EH (cell line): ENCODE data around the gene DPP9.

ENCODE experiments used
- DNase-seq: peaks from one replicate; pipeline ENCODE4 v3.0.0-alpha.2; 2015; ENCODE audit warnings: low read depth

DPP9 gene

DNA sequence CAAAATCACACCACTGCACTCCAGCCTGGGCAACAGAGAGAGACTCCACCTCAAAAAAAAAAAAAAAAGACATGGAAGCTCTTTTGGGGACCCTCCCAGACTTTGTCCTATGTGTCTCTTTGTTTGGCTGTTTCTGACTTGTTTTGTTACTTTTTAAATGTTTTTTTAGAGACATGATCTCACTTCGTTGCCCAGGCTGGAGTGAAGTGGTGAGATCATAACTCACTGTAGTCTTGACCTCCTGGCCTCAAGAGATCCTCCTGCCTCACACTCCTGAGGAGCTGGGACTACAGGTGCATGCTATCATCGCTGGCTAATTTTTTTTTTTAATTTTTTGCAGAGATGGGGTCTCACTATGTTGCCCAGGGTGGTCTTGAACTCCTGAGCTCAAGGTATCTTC, 16.4 kb upstream of the DPP9 start:
- DNase-seq = no peak

DNA sequence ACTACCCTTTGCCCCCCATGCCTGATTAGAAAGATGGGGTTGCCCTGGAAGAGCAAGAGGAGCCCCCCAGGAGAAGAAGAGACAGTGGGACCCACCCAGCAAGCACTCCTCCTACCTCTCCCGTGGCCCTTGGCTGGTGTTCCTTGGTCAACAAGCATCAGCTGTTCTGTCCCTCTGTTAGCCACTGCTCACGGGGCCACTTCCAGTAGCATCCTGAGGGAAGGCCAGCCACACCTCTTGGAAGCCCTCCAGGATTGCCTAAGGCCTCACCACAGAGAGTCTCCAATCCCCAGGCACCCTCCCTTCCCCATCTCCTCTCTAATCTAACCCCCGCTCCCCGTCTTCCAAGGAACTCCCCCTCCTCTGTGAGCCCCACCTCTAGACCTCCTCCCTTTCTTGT, 15.1 kb upstream of the DPP9 start:
- DNase-seq = peak; percentile 24

DNA sequence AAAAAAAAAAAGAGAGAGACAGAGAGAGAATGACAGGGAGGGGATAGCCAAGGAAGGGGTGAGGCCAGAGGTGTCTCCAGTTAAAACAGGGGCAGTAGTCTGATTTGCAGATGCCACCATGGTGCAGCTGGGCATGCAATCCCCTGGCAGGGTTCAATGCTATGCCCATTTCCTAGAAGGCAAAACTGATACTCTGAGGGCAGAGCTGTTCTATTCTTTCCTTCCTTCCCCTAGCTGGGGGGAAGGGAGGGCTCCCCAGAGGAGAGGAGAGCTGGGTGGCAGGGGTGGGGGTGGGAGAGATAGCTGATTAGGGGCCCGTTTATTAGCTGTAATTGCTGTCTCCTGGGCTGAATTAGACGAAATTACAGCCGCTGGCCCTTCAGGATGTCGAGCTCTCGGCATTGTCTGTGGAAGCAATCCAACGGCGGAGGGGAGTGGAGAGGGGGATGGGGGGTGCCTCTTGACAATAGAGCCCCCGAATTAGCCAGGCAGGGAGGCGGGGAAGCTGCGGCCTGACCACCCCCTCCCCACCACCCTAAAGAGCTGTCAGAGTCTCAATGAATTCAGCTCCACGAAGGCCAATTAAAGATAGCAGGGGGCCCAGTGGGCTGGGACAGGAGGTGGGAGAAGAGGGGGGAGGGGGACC, 14.4 kb upstream of the DPP9 start:
- no peak for DNase-seq

DNA sequence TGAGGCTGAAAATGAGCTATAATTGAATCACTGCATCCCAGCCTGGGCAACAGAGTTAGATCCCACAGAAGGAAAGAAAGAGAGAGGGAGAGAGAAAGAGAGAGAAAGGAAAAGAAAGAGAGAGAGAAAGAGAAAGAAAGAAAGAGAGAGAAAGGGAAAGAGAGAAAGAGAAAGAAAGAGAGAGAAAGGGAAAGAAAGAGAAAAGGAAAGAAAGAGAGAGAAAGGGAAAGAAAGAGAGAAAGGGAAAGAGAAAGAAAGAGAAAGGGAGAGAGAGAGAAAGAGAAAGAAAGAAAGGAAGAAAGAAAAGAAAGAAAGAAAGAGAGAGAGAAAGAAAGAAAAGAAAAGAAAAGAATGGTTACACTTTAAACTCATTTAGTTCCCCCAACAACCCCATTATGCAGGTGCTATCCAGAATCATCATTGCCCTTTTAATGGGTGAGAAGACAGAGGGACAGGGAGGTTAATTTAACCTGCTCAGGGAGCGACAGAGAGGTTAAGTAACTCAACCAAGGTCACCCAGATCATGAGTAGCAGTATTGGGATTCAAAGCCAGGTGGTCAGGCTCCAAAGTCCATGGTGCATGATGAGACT, 10.2 kb upstream of the DPP9 start:
- no peak for DNase-seq

DNA sequence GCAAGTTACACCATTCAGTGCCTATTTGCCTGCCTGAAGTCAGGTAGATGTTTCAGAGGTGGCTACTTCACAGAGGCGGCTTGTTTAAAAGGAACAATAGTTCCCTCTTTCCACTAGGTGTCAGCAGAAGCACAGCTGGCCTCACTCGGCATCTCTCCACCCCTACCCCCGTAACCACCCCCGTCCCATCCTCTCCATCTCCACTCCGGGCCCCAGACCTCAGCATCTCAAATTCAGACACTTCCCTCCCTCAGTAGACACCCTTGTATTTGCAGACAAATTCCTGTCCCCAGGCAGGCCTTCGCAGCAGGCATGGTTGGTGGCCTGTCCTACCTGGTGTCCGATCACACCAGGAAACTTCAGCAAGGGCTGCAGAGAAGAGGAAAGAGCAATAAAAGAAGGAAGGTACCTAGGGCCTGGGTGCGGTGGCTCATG, 9.1 kb upstream of the DPP9 start:
- DNase-seq = peak; percentile 72

DNA sequence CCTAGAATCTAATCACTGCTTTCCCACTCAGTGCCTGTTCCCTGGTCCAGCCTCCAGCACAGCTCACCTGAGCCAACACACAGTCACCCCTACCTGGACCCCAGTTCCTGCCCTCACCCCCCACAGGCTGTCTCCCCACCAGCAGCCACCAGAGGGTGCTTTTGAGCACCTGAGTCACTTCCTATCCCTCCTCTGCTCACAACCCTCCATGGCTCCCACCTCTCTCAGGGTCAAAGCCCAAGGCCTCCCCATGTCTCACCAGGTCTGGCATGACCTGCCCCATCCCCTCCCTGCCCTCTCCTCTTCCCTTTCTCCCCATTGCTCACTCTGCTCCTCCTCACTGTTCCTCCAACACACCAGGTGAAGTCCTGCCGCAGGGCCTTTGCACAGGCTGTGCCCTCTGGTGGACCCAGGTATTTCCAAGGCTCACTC, 7.1 kb upstream of the DPP9 start:
- DNase-seq = peak; percentile 29

DNA sequence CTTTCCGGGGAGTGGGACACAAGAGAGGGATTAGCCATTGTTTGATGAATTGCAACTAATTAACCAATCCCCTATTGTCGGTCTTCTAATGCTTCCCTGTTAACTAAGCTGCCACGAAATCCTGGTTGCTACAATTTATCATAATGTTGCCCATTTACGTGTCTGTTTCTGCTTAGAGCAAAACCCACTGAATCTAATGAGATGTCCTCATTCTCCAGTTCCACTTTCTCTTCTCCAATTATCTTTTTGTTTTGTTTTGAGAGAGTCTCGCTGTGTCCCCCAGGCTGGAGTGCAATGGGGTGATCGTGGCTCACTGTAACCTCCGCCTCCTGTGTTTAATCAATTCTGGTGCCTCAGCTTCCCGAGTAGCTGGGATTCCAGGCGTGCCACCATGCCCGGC, 5.2 kb upstream of the DPP9 start:
- no peak for DNase-seq

DNA sequence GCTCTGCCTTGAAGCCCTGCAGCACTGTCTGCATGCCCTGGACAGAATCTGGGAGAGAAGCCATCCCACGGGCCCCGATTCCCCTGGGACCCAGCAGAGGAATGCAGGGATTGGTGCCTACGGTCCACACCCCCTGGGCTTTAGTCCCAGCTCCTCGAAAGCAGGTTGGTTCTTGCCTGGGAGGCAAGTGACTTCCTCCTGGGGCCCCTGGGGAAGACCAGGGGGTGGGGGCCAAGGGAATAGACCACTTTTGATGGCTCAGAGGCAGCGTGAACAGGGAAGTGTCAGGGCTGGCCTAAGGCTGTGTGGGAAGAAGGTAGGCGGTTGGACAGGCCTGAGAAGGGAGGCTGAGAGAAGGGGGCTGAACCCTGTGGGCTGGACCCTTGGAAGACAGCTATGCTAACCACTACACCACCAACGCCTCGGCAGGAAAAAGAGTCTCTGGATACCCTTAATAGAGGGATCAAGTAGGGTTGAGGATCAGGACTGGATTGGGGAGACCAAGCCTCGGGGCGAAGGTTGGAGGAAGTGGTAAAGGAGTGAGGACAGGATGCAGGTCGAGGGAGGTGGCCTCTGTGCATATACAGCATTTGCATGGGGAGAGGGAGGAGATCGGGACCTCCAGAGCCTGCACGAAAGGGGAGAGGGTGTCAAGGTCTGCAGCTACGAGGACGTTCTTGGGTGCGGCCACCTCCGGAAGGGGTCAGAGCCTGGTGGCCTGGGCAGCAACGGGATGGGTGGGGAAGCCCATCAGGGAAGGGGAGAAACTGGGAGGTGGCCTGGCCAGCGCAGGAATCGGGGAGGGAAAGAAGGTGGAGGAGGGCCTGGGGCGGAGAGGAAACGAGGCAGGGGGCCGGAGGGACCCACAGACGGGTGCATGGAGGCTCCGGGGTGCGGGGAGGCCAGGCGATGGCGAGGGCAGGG, 709 bp downstream of the DPP9 start:
- DNase-seq = peak; percentile 68

DNA sequence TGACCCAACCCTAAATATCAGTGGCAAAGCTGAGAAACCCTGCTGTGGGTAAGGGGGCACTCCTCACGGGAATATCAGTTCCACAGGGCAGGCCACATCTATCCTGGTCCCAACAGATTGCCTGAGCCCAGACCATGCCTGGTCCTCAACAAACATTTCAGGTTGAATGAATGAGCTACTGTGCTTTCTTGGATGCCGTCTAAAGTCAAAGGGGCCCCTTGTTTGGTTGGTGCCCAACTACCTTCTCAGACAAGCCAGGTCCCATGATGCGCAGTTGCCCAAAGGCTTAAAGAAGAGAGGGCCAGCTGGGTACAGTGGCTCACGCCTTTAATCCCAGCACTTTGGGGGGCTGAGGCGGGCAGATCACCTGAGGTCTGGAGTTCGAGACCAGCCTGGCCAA, 2.4 kb downstream of the DPP9 start:
- no peak for DNase-seq

DNA sequence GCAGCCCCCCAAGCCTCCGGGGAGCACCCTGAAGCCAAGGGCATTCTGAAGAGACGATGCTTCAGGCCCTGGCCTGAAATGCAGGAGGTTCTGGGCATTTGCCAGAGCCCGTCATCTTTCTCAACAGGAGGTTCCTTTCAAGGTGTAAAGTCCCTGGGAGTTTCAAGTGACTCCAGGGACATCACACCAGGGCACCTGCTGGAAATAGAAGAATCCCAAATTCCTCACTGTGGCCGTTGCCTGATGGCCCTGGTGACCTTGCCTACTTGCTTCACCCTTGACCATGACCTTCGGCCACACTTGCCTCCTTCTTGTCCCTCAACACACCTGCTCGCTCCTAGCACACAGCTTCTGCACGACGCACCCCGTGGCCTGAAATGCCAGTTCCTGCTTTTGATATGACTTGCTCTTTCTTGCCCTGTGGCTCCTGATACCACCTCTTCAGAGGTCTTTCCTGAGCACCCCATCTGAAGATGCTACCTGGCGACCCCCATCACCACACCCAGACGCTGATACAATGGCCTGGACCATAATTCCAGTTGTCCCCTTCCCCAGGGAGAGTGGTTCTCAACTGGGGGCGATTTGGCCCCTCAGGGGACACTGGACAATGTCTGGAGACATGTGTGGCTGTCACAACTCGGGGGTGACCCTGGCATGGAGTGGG, 3.5 kb downstream of the DPP9 start:
- no peak for DNase-seq

DNA sequence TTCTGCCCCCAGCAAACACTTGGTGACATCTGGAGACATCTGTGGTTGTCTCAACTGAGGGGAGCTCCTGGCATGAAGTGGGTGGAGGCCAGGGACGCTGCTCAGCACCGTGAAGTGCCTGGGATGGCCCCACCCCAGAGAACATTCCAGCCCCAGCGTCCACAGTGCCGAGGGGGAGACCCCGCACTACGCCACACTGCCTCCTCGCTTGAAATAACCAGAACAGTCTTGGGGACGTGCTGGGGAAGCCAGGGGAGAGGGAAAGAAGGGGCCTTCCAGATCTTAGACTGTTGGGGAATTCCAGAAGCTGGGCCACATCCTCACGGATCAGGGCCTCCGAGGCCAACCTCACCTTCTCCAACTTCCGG, 4.2 kb downstream of the DPP9 start:
- no peak for DNase-seq

DNA sequence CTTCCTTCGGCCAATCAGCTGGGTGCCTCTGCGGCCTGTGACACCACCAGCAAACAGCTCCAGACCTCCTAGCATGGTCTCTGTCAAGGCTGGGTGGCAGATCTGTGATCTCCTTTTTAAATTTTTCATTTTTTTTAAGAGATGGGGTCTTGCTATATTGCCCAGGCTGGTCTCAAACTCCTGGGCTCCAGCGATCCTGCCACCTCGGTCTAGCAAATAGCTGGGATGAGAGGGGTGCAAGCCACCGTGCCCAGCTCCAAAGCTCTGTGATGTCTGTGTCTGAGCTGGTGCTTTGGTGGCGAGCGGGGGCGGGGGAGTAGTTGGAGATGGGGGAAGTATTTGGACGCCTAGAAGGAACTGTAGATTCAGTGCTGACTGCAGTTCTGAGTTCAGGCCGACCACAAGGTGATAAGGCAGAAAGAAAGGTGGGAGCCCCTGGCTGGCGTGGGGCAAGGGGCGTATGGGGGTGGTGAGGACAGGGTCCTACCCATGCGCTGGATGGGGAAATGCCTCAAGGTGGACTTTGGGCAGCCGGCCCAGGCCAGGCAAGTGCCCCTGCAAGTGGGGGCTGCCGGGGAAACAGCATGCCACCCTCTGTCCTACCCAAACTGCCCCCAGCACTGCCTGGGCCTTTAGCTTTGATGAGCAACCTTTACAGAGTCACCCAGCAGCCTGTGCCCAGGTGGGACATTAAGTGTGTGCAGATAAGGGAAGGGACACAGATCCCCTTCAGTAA, 5.5 kb downstream of the DPP9 start:
- no peak for DNase-seq

DNA sequence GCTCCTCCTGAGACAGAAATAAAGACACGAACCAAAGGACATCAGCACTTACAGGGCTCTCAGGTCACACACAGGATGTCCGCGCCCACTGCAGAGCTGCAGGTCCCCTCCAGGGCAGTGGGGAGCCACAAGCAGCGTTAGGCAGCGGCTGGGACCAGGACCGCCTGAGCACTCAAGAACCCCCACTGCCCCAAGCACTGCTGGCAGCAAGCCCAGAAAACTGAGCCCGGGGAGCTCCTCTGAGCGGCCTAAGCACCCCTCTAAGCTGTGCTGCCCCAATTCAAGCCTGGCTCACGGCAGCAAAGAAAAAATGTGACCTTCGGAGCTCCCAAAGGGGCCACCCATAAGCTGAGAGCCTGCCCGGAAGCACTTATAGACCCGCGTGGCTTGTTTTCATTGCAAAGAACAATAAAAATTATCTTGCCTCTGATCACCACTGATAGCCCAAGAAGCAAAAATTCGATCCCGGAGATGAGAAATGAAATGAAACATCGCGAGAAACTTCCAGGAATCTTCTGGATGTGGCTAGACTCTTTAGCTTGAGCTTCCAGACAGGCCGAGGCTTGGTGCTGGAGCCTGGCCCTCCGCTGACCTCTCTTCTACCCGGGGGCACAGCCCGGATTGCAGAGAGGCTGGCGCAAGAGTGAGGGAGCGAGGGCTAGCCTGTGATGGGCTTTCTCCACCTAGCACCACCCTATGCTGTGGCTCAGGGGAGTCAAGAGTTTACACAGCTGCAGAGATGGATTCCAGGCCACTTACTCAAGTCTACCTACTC, 6.3 kb downstream of the DPP9 start:
- peak; percentile 82 for DNase-seq

DNA sequence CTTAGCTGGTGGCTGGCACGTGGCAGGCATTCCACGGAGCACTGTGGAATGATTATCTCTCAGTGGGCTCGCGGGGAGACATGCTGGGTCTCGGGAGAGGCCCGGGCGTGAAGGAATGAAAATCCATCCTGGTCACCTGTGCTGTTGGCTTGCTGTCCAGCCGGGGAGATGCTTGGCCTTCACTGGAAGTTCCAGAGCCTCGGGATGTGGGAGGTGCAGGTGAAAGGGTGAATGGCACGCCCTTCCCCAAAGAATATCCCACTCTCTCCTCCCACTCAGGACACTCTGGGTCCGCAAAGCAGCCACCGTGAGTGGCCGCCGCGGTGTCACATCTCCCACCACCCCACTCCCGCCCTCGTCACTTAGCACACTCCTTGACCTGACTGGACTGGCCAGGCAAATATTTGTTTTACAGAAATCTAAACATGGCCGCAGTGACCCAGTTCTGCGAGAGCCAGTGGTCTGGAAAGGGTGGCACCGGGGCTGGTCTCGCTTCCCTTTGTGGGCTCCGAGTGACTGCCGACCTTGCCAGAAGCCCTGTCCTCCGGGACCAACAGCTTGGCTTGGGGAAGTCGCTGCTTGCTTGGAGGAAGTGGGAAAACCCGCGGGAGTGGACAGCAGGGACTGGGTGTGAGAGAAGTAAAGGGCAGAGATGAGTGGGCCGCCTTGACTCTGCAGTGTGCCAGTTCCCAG, 8.0 kb downstream of the DPP9 start:
- DNase-seq = no peak

DNA sequence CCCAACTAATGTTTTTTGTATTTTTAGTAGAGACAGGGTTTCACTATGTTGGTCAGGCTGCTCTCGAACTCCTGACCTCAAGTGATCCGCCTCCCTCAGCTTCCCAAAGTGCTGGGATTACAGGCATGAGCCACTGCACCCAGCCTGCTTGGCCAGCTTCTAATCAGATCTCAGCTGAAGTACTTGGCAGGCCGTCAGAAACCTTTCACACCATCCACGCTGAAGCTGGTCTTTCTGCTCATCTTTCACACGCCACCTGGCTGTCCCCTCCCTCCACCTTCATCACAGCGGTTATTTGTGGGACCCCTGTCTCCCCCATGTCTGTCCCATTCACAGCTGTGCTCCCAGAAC, 8.5 kb downstream of the DPP9 start:
- peak; percentile 14 for DNase-seq

DNA sequence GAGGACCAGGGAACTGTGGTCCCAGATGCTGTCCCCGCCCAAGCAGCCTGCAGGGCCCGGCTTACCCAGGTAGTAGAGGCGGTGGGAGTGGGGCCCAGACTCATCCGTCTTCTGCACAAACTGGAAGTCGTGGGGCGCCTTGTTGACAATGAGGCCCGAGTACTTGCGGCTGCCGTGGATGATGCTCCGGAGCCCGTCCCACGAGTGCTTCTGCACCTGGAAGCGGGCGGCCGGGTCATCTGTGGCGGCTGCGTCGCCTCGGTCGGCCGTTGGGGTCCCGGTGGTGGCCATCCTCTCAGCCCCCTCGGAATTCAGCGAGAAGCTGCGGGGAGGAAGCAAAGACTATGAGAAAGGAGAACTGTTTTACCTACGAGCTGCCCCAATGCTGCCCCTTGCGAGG, 9.6 kb downstream of the DPP9 start:
- DNase-seq = no peak

DNA sequence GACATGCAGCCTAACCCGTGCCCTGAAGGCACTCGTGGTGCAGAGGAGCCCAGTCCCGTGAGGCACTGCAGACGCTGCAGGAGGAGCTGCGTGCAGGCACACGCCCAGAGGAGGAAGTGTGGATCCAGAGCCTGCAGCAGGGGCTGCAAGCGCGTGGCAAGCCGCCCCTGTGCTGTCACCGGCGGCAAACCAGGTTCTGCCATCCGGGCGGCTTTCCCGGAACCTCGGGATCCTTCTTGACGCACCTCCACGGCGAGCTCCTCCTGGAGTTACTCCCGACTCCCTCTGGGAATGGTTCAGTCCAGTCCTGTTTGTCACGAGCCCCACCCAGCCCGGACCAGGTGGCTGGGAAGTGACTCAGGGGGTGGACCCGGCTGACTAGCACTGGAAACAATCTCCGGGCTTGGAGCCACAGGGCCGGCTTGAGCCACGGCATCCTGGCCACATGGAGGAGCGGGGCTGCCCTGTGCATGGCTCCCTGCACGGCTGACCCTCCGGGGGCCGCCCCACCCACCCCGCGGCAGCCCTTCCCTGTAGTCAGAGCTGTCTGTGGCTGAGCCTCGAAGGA, 10.2 kb downstream of the DPP9 start:
- peak; percentile 98 for DNase-seq

DNA sequence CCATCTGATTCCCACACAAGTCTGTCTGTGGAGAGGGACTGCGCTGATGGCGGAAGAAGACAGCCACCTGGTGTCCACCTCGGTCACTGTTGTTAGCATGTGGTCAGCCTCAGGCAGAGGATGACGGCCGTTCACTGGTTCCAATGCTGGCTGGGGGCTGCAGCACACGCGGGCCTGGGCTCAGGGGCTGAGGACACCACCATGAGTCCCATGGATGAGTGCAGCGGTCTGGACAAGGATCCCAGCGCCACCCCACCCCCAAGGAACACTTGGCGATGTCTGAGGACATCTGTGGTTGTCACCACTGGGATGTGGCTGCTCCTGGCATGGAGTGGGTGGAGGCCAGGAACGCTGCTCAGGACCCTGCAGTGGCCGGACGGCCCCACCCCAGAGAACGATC, 10.9 kb downstream of the DPP9 start:
- no peak for DNase-seq

DNA sequence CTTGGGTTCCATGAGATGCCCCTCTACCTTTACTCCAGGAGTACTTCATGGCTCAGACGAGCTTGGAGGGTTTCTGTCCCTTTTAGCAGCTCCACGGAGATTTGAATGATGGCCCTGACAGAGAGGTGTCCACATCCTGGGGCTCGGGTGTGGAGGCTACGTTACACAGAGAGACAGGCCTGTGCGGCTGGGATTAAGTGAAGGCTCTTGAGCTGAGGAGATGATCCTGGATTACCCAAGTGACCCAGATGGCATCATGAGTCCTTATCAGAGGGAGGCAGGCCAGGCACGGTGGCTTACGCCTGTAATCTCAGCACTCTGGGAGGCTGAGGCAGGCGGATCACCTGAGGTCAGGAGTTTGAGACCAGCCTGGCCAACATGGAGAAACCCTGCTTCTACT, 12.4 kb downstream of the DPP9 start:
- no peak for DNase-seq

DNA sequence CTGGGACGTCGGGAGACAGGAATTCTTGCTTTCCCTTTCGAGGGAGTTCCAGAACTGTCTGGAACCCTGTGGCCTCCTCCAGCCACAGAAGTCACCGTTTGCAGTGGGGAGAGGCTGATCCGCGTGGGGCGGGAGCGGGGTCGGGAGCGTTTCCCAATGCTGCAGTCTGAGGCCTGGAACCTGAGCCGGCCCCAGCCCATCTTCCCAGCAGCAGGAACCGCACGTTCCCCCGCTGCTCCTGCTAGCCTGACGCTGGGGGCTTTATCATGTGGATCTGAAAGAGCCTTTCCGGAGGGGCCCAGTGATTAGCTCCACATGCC, 13.4 kb downstream of the DPP9 start:
- DNase-seq = no peak
